Neural cell (in vitro differentiated cells): ENCODE measurements around the gene COMT. TPM values are rescaled to one million over a fixed set of nuclear protein-coding genes. Genes with fewer than 3 reads are reported as not detected.

ENCODE experiments used
- H2AFZ ChIP-seq: fragments of 200-600, 300-800 bp; sonication (generic), shearing (Covaris generic); 2 replicates; pipeline ENCODE4 v1.6.0; 2014; ENCODE audit warnings: low read depth, mild to moderate bottlenecking, antibody characterized with exemption, low read length, moderate library complexity
- H3F3A ChIP-seq: fragments of 200-600 bp; shearing (Covaris generic); 2 replicates; pipeline ENCODE4 v1.6.1; 2016; ENCODE audit warnings: mild to moderate bottlenecking, moderate library complexity, mixed read lengths, antibody characterized with exemption, low read length; ENCODE audit not compliant: insufficient read depth, poor library complexity, severe bottlenecking
- H3K27ac ChIP-seq: fragments of 200-600, 300-800 bp; sonication (generic), shearing (Covaris generic); 2 replicates; pipeline ENCODE4 v1.5.1; 2014; ENCODE audit warnings: mild to moderate bottlenecking, low read length, moderate library complexity
- H3K27me3 ChIP-seq: fragments of 300-800, 200-600 bp; sonication (generic), shearing (Covaris generic); 2 replicates; pipeline ENCODE4 v1.6.0; 2014; ENCODE audit warnings: mild to moderate bottlenecking, low read depth, low read length, moderate library complexity; ENCODE audit not compliant: insufficient read depth
- H3K36me3 ChIP-seq: fragments of 300-800, 200-600 bp; sonication (generic), shearing (Covaris generic); 2 replicates; pipeline ENCODE4 v1.5.1; 2014; ENCODE audit warnings: mild to moderate bottlenecking, antibody characterized with exemption, low read length, moderate library complexity; ENCODE audit not compliant: insufficient read depth
- H3K4me2 ChIP-seq: fragments of 300-800, 200-600 bp; sonication (generic), shearing (Covaris generic); 2 replicates; pipeline ENCODE4 v1.6.0; 2014; ENCODE audit warnings: mild to moderate bottlenecking, low read length
- H3K4me3 ChIP-seq: fragments of 300-800, 200-600 bp; sonication (generic), shearing (Covaris generic); 2 replicates; pipeline ENCODE4 v1.5.1; 2014; ENCODE audit warnings: mild to moderate bottlenecking, low read length, moderate library complexity
- H3K79me2 ChIP-seq: fragments of 200-600 bp; shearing (Covaris generic); replicated peaks from 2 replicates; pipeline ENCODE4 v1.6.0; 2014; ENCODE audit warnings: mild to moderate bottlenecking, low read length, moderate library complexity; ENCODE audit not compliant: insufficient read depth
- H3K9ac ChIP-seq: fragments of 300-800, 200-600 bp; sonication (generic), shearing (Covaris generic); 2 replicates; pipeline ENCODE4 v1.6.1; 2016; ENCODE audit warnings: mild to moderate bottlenecking, low read length, mixed read lengths
- H3K9me2 ChIP-seq: fragments of 200-600 bp; shearing (Covaris generic); 2 replicates; pipeline ENCODE4 v1.6.1; 2016; ENCODE audit warnings: mild to moderate bottlenecking, low read length, mixed read lengths; ENCODE audit not compliant: insufficient read depth
- H3K9me3 ChIP-seq: fragments of 200-600, 300-800 bp; sonication (generic), shearing (Covaris generic); 2 replicates; pipeline ENCODE4 v1.6.1; 2016; ENCODE audit warnings: mild to moderate bottlenecking, mixed run types, low read length, moderate library complexity, mixed read lengths
- H4K20me1 ChIP-seq: fragments of 200-600 bp; shearing (Covaris generic); 2 replicates; pipeline ENCODE4 v1.6.1; 2016; ENCODE audit warnings: mild to moderate bottlenecking, mixed run types; ENCODE audit not compliant: insufficient read depth
- EP300 ChIP-seq: fragments of 450-650 bp; conservative IDR thresholded peaks from 2 replicates; pipeline ENCODE4 v1.6.1; 2014; ENCODE audit warnings: antibody characterized with exemption, mild to moderate bottlenecking, moderate library complexity; ENCODE audit not compliant: poor library complexity, severe bottlenecking
- EZH2 ChIP-seq: fragments of 200-600, 300-800 bp; shearing (Covaris generic), sonication (generic); IDR thresholded peaks from 2 replicates; pipeline ENCODE4 v1.6.1; 2014; ENCODE audit warnings: antibody characterized with exemption, low read length, borderline replicate concordance, mild to moderate bottlenecking; ENCODE audit not compliant: insufficient read depth, poor library complexity, severe bottlenecking
- MXI1 ChIP-seq: fragments of 450-650 bp; conservative IDR thresholded peaks from 2 replicates; pipeline ENCODE4 v1.6.1; 2014; ENCODE audit warnings: antibody characterized with exemption, mild to moderate bottlenecking; ENCODE audit not compliant: poor library complexity, severe bottlenecking
- POLR2AphosphoS5 ChIP-seq: IDR thresholded peaks from 2 replicates; pipeline ENCODE4 v1.6.1; 2012
- RAD21 ChIP-seq: fragments of 450-650 bp; conservative IDR thresholded peaks from 2 replicates; pipeline ENCODE4 v1.6.1; 2014; ENCODE audit warnings: antibody characterized with exemption, mild to moderate bottlenecking, moderate library complexity
- SMC3 ChIP-seq: fragments of 450-650 bp; conservative IDR thresholded peaks from 2 replicates; pipeline ENCODE4 v1.6.1; 2014; ENCODE audit warnings: antibody characterized with exemption, mild to moderate bottlenecking, moderate library complexity; ENCODE audit not compliant: poor library complexity
- TAF1 ChIP-seq: IDR thresholded peaks from 2 replicates; pipeline ENCODE4 v1.6.1; 2012; ENCODE audit warnings: low read depth
- polyA plus RNA-seq: library from polyadenylated mRNA; depleted of rRNA; stranded (reverse); fragments of >200 nt; gene quantifications from 2 replicates; pipeline ENCODE4 v1.2.3, GENCODE V29; 2014
- TF ChIP-seq, protein P1 (sequence below): fragments of 450-650 bp; IDR thresholded peaks from 2 replicates; pipeline ENCODE4 v1.5.1; 2014; ENCODE audit warnings: antibody characterized with exemption, mild to moderate bottlenecking, moderate library complexity; ENCODE audit not compliant: poor library complexity, severe bottlenecking
- TF ChIP-seq, protein P2 (sequence below): IDR thresholded peaks from 2 replicates; pipeline ENCODE4 v1.6.1; 2012; ENCODE audit warnings: borderline replicate concordance

COMT gene
- polyA plus RNA-seq, 1 donor from 2014 or later, result 14.2 TPM

DNA sequence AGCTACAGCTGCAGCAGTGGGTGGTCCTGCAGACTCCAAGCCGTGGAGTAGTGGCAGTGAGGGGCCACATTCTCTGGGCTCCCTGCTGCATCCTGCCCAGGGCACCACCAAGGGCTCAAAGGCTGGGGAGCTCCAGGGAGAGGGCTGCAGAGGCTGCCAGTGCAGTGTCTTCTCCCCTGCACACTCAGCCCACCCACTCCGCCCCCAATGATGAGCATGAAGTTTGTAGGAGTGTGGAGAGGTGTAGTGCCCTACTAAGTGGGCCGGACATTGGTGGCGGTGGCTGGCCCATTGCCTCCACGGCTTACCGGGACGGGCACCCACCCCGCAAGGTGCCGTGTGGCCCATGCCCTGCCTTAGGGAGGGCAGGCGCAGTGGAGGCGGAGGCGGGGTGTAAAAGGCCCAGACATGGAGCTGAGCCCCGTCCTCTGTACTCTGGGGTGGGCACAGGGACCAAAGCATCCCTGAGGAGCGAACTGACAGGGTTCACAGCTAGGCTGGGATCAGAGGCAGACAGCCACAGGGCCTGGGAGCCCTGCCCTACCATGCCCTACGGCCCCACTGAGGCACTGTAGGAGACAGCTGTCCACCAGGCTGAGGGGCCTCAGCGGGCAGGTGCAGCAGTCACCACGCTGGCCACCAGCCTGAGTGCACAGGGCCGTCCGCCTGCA, 56.1 kb downstream of the COMT start:
- no peaks in the 10 kb centered on the region for H3K9me3 ChIP-seq
- no peaks in the 10 kb centered on the region for H3K36me3 ChIP-seq
- no peak overlapping the region for H2AFZ ChIP-seq
- no peak overlapping the region for H3K4me2 ChIP-seq
- H3K9me2 ChIP-seq, result no peaks in the 10 kb centered on the region
- H3K27me3 ChIP-seq, result no peaks in the 10 kb centered on the region
- peak overlapping the region; percentile 7 for H3K4me3 ChIP-seq
- no peaks in the 10 kb centered on the region for H3F3A ChIP-seq
- no peaks in the 10 kb centered on the region for H4K20me1 ChIP-seq
- no peak overlapping the region for H3K9ac ChIP-seq
- H3K79me2 ChIP-seq, result no peaks in the 10 kb centered on the region
- H3K27ac ChIP-seq, result no peak overlapping the region
- TF ChIP-seq, protein P1, sequence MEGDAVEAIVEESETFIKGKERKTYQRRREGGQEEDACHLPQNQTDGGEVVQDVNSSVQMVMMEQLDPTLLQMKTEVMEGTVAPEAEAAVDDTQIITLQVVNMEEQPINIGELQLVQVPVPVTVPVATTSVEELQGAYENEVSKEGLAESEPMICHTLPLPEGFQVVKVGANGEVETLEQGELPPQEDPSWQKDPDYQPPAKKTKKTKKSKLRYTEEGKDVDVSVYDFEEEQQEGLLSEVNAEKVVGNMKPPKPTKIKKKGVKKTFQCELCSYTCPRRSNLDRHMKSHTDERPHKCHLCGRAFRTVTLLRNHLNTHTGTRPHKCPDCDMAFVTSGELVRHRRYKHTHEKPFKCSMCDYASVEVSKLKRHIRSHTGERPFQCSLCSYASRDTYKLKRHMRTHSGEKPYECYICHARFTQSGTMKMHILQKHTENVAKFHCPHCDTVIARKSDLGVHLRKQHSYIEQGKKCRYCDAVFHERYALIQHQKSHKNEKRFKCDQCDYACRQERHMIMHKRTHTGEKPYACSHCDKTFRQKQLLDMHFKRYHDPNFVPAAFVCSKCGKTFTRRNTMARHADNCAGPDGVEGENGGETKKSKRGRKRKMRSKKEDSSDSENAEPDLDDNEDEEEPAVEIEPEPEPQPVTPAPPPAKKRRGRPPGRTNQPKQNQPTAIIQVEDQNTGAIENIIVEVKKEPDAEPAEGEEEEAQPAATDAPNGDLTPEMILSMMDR, result no peak
- no peak for TF ChIP-seq POLR2AphosphoS5
- no peak for TF ChIP-seq MXI1
- TF ChIP-seq EZH2, result no peak
- no peak for TF ChIP-seq TAF1
- TF ChIP-seq, protein P2, sequence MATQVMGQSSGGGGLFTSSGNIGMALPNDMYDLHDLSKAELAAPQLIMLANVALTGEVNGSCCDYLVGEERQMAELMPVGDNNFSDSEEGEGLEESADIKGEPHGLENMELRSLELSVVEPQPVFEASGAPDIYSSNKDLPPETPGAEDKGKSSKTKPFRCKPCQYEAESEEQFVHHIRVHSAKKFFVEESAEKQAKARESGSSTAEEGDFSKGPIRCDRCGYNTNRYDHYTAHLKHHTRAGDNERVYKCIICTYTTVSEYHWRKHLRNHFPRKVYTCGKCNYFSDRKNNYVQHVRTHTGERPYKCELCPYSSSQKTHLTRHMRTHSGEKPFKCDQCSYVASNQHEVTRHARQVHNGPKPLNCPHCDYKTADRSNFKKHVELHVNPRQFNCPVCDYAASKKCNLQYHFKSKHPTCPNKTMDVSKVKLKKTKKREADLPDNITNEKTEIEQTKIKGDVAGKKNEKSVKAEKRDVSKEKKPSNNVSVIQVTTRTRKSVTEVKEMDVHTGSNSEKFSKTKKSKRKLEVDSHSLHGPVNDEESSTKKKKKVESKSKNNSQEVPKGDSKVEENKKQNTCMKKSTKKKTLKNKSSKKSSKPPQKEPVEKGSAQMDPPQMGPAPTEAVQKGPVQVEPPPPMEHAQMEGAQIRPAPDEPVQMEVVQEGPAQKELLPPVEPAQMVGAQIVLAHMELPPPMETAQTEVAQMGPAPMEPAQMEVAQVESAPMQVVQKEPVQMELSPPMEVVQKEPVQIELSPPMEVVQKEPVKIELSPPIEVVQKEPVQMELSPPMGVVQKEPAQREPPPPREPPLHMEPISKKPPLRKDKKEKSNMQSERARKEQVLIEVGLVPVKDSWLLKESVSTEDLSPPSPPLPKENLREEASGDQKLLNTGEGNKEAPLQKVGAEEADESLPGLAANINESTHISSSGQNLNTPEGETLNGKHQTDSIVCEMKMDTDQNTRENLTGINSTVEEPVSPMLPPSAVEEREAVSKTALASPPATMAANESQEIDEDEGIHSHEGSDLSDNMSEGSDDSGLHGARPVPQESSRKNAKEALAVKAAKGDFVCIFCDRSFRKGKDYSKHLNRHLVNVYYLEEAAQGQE, result no peak
- no peak for TF ChIP-seq RAD21
- TF ChIP-seq SMC3, result no peak
- TF ChIP-seq EP300, result no peak

DNA sequence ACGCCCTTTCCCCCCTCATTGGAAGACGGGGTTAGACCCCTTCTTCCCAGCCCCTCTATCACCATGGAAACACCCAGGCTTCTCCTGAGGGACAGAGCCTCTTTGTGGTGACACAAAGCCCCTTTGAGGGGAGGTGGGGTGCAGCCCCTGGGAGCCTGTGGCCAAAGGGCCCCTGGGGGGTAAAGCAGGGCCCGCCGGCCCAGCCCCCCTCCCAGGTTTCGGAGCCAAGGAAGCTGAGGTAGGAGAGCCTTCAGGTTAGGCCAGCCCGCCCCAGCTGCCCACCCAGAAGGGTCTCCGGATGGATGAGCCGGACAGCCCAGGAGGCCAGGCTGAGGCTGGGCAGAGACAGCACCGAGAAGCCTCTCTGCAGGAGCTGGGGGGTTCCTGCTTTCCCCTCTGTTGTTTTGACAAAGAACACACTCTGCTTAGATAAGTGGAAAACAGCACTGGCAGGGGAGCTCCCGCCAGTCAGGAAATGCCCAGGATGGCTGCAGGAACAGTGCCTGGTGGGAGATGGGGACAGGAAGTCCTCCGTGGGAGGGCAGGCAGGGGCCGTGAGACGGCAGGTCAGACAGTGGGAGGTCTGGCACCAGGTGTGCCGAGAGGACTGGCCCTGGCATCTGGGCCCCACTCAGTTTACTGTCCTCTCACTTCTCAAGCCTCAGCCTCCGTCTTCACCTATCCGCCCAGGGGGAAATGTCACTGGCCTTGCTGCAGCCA, 56.8 kb downstream of the COMT start:
- no peaks in the 10 kb centered on the region for H3K9me2 ChIP-seq
- H3K4me3 ChIP-seq, result peak overlapping the region; percentile 7
- peak; percentile 24 for TF ChIP-seq POLR2AphosphoS5
- no peak for TF ChIP-seq TAF1
- no peak overlapping the region for H3K27ac ChIP-seq
- H3K9ac ChIP-seq, result peak overlapping the region; percentile 26
- H3K79me2 ChIP-seq, result no peaks in the 10 kb centered on the region
- no peaks in the 10 kb centered on the region for H3K27me3 ChIP-seq
- no peaks in the 10 kb centered on the region for H4K20me1 ChIP-seq
- H3F3A ChIP-seq, result no peaks in the 10 kb centered on the region
- no peaks in the 10 kb centered on the region for H3K36me3 ChIP-seq
- H3K9me3 ChIP-seq, result no peaks in the 10 kb centered on the region
- H3K4me2 ChIP-seq, result no peak overlapping the region
- H2AFZ ChIP-seq, result no peak overlapping the region
